Ammon's horn (tissue), 1 donor: ENCODE measurements around the gene CDH4.
"Not testable (repeated sequence)": the region's sequence is repeated elsewhere in the genome, so short reads cannot be mapped to it uniquely, and the experiment has no call there.

Source experiments
- DNase-seq: peaks from one replicate; pipeline ENCODE4 v3.0.0-alpha.2; 2016; ENCODE audit warnings: low spot score

CDH4 gene

DNA sequence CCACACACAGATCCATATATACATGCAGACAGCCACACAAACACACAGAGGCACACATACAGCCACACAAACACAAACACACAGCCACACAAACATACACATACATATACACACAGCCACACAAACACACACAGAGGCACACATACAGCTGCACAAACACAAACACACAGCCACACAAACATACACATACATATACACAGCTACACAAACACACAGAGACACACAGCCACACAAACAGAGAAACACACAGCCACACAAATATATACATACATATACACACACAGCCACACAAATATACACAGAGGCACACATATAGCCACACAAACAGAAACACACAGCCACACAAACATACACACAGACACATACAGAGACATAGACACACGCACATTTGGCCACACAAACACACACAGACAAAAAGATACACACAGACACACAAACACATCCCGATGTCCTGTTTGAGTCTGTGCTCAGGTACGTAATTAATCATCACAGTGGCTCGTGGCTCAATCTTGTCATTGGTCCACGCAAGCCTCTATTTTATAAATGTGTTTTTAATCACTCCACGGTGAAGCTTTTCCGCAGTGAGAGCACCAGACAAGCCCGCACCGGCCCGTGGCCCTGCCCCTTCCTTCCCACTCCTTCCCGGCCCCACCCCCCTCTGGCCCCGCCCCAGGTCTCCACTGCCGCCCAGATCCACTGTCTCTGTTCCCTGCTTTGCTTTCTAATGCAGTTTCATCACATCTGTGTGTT lies 135.3 kb downstream of the CDH4 start:
- DNase-seq, result peak; percentile 28

DNA sequence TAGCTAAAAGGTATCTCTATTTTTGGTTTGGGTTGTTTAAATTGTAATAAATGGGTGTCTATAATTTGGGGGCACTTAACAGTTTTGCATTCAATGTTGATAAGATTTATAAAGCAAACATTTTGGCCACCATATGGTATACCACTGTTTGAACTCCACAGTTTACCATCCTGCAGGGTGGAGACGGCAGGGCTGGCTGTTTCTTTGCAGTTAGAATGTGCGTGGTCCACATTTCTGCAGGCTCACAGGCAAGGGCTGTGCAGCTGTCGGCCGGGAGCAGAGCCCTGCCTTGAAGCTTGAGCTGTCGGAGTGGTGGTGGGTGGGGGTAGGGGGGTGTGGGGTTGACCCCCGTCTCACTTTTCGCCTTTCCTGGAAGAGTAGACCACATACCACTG lies 135.9 kb downstream of the CDH4 start:
- no peak for DNase-seq

DNA sequence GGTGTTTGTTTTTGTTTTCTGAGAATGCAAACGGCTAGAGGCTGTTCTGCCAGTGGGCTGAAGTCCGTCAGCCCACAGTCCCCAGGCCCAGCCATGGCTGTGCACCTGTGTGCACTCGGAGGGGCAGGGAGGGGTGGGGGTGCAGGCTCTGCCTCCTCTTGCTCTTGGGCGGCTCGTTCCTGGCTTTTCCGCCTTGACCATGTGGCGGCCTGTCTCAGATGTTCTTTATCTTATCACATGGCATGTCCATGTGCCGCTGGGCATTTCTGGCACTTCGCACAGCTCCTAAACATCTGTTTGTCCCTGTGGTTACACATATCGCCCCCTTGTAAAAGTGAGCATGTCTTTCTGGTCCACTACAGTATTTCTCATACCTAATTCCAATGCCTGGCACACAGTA lies 137.0 kb downstream of the CDH4 start:
- no peak for DNase-seq

DNA sequence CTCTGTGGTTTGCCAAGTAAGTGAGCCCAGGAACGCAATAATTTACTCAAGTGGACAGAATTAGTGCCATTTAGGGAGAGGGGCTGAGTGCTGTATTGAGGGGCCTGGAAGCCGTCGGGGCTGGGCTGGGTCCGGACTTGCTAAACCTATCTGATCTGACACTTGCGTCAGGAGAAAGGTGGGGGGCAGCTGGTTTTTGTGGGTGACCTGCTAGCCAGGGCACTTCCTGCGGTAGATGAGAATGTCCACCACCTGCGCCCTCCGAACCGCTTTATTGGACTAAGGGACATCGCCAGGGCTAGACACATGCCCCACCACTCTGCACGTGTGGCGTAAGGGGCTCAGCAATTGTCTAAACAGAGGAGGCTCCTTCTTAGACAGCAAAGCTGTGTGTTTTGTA lies 139.1 kb downstream of the CDH4 start:
- no peak for DNase-seq

- no peak for DNase-seq
These were observed 139.9 kb downstream of the CDH4 start for GRCh38 chr20:61391812-61392520.

DNA sequence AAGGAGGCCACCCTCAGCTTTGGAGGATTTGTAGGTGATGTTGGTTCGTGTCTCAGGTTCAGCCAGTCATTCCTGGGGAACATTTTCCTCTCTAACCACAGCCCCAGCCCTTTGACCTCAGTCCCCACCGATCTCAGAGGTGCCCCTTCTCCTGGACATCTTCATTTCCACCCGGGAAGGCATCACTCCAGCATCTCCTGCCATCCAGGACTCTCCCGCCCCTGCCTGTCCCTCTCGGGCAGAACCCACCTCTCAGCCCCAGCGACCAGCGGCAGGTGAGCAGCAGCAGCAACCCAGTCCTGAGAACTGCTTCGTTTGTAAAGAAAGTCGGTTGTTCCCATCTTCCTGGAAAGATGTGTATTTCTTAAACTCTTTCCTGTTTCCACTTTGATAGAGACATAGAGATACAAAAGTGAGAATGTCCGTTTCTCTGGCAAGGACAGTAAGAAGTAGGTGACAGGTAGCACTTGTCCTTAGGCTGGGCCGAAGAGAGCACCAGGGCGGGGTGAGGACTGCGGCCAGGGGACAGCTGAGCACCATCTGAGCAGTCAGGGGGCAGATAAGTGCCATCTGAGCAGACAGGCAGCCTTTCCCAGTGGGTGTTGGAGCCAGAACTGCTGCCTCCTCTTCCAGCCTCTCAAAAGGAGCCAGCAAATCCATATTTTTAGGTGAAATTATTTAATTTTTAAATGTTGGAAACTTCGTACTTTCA lies 142.2 kb downstream of the CDH4 start:
- DNase-seq, result no peak

- no peak for DNase-seq
These were observed 144.3 kb downstream of the CDH4 start for GRCh38 chr20:61396262-61396848.

DNA sequence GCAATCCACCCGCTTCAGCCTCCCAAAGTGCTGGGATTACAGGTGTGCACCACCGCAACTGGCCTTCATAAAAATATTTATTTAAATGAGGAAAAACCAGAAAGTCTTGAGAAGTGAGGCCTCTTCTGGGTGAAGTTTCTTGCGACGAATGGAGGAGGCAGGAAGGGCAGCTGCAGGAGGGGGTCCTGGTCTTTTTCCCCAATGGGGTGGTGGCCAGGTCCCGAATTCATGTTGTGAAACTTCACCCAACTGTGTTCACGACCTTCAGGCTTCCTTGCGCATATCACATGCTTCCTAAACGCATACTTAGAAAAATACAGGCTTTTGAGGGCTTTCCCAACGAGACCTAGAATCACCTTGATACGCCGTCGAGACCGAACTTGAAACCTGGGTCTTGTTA lies 145.1 kb downstream of the CDH4 start:
- DNase-seq, result no peak

GRCh38 chr20:61397790-61398189 lies 145.7 kb downstream of the CDH4 start:
- no peak for DNase-seq

GRCh38 chr20:61399433-61399832 lies 147.4 kb downstream of the CDH4 start:
- no peak for DNase-seq

- DNase-seq, result no peak
These were observed 148.4 kb downstream of the CDH4 start for GRCh38 chr20:61400499-61400898.

- no peak for DNase-seq
These were observed 152.2 kb downstream of the CDH4 start for GRCh38 chr20:61404303-61404702.

GRCh38 chr20:61405007-61405406 lies 152.9 kb downstream of the CDH4 start:
- no peak for DNase-seq

- not testable (repeated sequence) for DNase-seq
These were observed 154.7 kb downstream of the CDH4 start for GRCh38 chr20:61406773-61407172.

DNA sequence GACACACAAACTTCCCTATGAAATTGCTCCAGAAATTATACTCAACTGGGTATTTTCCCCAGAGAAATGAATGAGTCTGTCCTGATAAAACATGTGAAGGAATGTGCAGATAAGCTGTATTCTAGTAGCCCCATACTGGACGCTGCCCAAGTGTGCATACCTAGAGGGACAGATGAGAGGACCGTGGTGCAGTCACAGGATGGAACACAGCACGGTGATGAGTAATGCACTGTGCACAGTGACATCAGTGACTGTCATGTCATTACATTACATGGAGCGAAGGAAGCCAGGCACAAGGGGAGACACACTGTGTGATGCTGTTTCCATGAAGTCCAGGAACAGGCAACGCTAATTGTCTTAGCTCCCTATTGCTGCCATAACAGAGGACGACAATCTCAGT lies 155.5 kb downstream of the CDH4 start:
- DNase-seq, result no peak

GRCh38 chr20:61408951-61409740 lies 157.1 kb downstream of the CDH4 start:
- DNase-seq, result no peak

- no peak for DNase-seq
These were observed 159.7 kb downstream of the CDH4 start for GRCh38 chr20:61411743-61412142.

GRCh38 chr20:61413752-61414151 lies 161.7 kb downstream of the CDH4 start:
- no peak for DNase-seq

- peak; percentile 89 for DNase-seq
These were observed 162.5 kb downstream of the CDH4 start for GRCh38 chr20:61414455-61414991.

DNA sequence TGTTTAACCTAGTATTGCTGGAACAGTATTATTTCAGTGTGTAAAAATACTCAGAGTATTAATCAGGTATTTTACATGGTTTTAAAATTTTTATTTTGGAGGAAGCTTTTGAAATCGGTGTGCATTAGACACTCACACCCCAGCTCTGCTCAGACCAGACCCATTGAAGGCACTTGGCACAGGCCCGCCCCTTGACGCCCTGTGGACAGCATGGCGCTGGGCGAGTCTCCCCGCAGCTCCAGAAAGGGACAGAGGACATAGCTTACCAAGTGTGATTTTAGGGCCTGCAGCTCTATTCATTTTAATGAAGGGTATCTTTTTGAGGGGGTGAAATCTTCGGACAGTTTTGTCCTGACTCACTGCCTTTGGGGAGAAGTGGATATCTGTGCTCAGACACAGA lies 164.5 kb downstream of the CDH4 start:
- DNase-seq, result no peak

DNA sequence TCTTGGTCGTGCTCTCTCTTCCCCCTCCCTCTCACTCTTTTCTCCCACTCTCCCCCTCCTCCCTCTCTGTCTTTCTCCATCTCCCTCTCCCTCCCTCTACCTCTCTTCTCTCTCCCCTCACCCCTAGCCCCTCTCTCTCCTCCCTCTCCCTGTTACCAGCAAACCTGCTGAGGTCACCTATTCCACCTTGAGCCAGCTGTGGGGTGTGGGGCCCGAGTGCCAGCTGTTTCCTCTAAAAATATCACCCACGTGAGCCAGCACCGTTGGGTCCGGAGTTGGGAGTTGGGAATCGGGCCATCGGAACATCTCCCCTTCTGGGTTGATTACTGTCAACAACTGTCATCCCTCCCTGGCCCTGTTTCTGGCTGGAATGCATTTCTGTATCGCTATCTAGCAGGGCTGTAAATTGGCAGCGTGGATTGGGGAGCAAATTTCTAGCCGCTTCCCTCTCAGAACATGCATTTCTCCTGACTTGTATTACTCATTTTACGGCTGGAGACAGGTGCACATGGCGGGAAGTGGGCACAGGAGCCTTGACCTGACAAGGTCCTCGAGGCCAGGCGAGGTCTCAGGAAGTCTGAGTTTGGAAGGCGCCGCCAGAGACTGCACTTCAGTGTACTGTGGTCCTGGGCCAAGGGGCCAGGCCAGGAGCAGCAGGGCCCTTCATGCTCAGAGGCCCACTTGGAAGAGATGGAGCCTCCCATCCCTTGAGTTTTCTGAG lies 165.3 kb downstream of the CDH4 start:
- DNase-seq, result no peak
